ENCODE data around the gene UBE2R2.
"Not testable (repeated sequence)": the region's sequence is repeated elsewhere in the genome, so short reads cannot be mapped to it uniquely, and the experiment has no call there.

Gene UBE2R2

GRCh38 chr9:33798545-33798944 is 18.4 kb upstream of the UBE2R2 start:
- DNase-seq (ENCODE audit: insufficient read length, low spot score) (no peak), FAIRE-seq (no peak)

- DNase-seq (ENCODE audit: insufficient read length, low spot score), result no peak
- FAIRE-seq, result no peak
These were observed 16.8 kb upstream of the UBE2R2 start for GRCh38 chr9:33799928-33800704.

DNA sequence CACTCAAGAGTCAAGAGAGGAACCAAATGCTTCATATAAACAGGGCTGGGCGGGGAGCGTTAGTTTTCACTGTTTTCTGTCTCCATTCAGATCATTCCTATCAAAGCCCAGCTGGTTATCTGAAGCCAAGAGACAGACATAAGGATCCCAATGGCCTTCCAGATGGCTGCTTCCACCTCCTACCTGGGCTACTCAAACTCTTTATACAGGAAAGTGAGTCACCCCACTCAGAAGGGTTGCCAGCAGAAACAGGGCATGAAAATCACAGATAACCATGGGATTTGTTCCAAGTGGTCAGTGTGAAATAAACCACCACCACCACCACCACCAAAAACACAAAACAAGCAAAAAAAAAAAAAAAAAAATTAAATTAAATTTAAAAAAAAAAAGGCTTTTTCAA is 16.1 kb upstream of the UBE2R2 start:
- no peak for FAIRE-seq

DNA sequence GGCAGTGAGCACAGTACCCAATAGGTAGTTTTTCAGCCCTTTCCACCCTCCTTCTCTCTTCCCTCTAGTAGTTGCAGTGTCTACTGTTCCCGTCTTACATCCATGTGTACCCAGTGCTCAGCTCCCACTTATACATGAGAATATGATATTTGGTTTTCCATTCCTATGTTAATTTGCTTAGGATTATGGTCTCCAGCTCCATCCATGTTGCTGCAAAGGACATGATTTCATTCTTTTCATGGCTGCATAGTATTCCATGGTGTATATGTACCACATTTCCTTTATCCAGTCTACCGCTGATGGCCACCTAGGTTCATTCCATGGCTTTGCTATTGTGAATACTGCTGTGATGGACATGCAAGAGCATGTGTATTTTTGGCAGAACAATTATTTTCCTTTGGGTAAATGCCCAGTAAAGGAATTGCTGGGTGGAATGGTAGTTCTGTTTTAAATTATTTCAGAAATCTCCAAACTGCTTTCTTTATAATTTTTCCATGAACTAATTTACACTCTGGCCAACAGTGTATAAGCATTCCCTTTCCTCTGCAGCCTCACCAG is 14.9 kb upstream of the UBE2R2 start:
- FAIRE-seq; DNase-seq (ENCODE audit: insufficient read length, low spot score): not testable (repeated sequence)

More for the DNA sequence above, 16.1 kb upstream of the UBE2R2 start:
- no peak for DNase-seq (ENCODE audit: insufficient read length, low spot score)

DNA sequence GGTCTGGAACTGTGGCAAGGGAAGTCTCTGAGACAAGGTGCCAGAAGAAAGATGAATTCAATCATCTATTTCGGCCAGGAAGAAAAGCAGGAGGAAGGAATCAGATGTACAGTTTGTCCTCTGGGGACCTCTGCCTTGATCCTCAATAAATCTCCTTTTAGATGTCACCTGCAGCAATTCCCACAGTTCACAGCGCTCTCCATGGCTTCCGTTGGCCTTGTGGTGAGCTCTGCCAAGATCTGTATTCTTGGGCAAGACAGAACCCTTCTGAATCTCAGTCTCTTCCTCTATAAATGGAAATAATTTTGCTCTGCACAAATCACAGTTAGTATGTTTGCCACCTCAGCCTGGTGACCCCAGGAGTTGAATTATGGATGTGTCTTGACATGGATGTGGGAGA is 12.8 kb upstream of the UBE2R2 start:
- DNase-seq (ENCODE audit: insufficient read length, low spot score); FAIRE-seq: not testable (repeated sequence)

DNA sequence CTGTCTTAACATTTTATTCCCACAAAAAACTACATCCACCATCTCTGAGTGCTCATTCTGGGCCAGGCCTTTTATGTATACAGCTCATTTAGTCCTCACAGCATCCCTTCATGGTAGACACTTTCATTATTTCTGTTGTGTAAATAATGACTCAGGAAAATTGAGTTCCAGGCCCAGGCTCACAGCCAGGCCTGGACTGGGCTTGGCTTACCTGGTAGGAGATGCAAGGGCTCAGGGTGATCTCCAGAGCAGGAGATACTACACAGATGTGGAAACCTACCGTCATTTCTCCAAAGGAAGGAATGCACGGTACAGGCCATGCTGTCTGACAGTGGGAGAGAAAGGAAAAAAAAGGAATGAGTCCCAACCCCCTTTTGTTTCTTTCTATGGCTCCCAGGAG is 9.8 kb upstream of the UBE2R2 start:
- FAIRE-seq; DNase-seq (ENCODE audit: insufficient read length, low spot score): not testable (repeated sequence)

- not testable (repeated sequence) for FAIRE-seq; DNase-seq (ENCODE audit: insufficient read length, low spot score)
These were observed 8.0 kb upstream of the UBE2R2 start for GRCh38 chr9:33808979-33809322.

DNA sequence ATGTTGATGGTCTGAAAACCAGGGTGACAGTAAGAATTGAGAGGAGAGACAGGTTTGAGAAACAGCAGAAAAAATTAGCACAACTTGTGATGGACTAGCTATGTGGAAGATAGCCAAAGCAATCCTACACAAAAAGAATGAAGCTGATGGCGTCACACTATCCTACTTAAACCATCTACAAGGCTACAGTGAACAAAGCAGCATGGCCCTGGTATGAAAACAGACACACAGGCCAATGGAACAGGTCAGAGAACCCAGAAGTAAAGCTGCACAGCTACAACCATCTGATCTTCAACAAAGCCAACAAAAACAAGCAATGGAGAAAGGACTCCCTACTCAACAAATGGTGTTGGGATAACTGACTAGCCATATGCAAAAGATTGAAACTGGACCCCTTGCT is 7.5 kb upstream of the UBE2R2 start:
- DNase-seq (ENCODE audit: insufficient read length, low spot score) (no peak), FAIRE-seq (no peak)

- DNase-seq (ENCODE audit: insufficient read length, low spot score), result peak; percentile 15
These were observed 3.0 kb upstream of the UBE2R2 start for GRCh38 chr9:33813712-33814641.

DNA sequence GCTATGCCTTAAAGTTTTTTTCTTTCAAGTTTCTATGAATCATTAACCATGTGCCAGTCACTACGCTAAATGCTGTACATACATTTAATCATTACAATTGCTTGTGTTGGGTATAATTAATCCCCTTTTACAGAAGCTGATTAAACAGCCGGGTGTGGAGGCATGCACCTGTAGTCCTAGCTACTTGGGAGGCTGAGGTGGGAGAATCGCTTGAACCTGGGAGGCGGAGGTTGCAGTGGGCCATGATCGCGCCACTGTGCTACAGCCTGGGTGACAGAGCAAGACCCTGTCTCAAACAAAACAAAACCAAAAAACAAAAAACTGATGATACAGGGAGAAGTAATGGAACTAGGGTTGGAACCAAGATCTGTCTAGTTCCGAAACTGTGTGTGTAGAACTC is 1.2 kb upstream of the UBE2R2 start:
- FAIRE-seq (no peak), DNase-seq (ENCODE audit: insufficient read length, low spot score) (no peak)

More at GRCh38 chr9:33813712-33814641, 3.0 kb upstream of the UBE2R2 start:
- no peak for FAIRE-seq

DNA sequence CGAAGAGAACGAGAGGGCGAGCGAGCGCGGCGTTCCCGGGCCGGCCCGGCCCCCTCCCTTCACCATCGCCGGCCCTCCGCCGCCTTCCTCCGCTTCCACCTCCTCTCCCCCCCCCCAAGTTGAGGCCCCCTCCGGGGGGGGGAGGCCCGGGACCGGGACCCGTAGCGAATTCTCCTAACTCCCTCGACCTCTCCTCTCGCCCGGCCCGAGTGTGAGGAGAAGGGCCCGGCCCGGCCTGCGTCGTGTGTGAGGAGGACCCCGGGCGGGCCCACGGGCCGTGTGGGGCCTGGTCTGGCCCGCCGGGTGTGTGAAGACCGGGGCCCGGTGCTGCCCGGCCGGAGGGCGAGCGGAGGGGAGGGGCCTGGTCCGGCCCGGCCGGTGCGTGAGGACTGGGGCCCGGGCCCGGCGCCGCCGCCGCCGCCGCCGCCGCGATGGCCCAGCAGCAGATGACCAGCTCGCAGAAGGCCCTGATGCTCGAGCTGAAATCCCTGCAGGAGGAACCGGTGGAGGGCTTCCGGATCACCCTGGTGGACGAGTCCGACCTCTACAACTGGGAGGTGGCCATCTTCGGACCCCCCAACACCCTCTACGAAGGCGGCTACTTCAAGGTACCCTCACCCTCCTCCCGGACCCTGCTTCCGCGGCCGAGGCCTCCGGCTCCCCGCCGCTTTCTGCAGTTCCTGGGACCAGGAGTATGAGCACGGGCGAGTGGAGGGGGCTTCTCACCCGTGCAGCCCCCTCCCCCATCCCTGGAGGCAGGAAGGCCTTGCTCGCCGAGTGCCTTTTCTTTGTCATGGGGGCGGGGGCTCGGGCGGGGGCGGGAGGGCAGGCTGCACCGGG is 587 bp downstream of the UBE2R2 start:
- FAIRE-seq, result no peak

DNA sequence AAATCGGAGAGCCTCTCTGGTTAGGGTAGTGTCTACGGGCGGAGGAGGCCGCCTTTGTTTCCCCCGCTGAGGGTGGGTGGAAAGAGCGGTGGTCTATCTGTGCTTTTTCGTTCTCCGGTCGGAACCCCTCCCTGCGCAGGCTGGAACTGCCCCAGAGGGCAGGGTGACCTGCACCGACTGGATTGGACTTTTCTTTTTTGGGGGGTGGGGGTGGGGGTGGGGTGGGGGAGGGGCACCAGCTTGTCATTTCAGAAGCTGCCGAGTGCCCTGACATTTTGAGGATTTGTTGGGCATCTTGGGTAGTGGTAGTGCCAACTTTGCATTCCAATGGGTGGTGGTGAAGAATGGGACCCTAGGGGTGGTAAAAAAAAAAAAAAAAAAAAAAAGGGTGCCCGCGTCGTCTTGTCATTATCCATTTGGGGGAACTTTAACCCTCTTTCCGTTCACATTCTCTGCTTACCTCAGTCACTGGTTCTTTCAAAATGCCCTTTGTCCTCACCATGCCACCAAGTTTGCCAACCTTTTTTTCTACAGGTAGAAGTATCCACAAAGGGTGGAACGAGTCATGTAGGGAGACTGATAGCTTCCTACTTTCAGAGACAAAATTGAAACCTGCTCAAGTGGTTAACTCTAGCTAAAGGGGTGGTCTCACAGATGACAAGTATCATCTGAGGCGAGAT is 1.3 kb downstream of the UBE2R2 start:
- DNase-seq (ENCODE audit: insufficient read length, low spot score), result no peak

More for the DNA sequence above, 587 bp downstream of the UBE2R2 start:
- DNase-seq (ENCODE audit: insufficient read length, low spot score), result peak; percentile 48

GRCh38 chr9:33818847-33819500 is 2.0 kb downstream of the UBE2R2 start:
- no peak for DNase-seq (ENCODE audit: insufficient read length, low spot score)
- no peak for FAIRE-seq

More for the DNA sequence above, 1.3 kb downstream of the UBE2R2 start:
- FAIRE-seq, result no peak

DNA sequence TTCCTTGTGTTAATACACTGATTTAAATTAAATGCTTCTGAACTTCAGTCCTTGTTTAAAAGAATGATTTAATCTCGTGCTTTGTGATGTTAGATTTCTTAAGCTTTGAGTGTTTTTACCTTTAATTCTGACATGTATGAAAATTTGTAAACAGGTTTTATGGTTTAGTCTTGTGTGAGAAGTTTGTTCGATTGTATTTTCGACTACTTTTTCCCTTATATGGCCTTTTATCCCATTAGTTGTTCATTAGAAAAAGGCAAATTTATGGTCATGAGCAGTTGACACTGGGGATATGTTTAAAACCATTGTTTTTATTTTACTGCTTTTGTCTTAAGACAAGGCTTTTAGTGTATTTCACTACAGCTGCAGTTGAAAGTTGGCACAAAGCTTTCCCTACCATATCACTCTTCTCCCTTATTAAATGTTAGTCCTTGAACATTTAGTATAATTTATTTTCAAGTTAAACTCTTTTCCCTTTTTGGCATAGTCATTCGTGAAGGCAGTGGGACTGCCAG is 3.3 kb downstream of the UBE2R2 start:
- no peak for DNase-seq (ENCODE audit: insufficient read length, low spot score)
- FAIRE-seq, result no peak

GRCh38 chr9:33823801-33824200 is 6.8 kb downstream of the UBE2R2 start:
- FAIRE-seq (no peak), DNase-seq (ENCODE audit: insufficient read length, low spot score) (no peak)

DNA sequence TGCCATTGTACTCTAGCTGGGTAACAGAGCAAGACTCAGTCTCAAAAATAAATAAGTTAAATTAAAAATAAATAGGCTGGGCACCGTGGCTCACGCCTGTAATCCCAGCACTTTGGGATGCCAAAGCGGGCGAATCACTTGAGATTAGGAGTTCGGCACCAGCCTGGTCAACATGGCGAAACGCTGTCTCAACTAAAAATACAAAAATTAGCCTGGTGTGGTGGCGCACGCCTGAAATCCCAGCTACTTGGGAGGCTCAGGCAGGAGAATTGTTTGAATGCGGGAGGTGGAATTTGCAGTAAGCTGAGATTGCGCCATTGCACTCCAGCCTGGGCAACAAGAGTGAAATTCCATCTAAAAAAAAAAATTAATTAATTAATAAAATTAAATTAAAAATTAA is 10.3 kb downstream of the UBE2R2 start:
- FAIRE-seq; DNase-seq (ENCODE audit: insufficient read length, low spot score): not testable (repeated sequence)

GRCh38 chr9:33829641-33830230 is 12.8 kb downstream of the UBE2R2 start:
- FAIRE-seq, result not testable (repeated sequence)

DNA sequence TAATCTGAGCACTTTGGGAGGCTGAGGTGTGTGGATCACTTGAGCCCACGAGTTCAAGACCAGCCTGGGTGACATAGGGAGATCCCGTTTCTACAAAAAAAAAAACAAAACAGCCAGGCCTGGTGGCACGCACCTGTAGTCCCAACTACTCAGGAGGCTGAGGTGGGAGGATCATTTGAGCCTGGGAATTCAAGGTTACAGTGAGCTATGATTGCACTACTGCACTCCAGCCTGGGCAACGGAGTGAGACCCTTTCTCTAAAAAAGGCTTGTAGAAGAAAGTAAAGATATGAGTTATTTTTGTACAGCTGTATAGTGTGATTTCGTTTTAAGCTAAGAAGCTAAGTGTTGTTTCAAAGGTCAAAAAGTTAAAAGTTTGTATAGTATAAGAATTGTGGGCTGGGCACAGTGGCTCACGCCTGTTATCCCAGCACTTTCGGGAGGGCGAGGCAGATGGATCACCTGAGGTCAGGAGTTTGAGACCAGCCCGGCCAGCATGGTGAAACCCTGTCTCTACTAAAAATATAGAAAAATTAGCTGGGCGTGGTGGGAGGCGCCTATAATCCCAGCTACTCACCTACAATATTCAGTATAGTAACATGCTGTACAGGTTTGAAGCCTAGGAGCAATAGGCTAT is 18.8 kb downstream of the UBE2R2 start:
- FAIRE-seq (no peak), DNase-seq (ENCODE audit: insufficient read length, low spot score) (no peak)

More at GRCh38 chr9:33829641-33830230, 12.8 kb downstream of the UBE2R2 start:
- not testable (repeated sequence) for DNase-seq (ENCODE audit: insufficient read length, low spot score)
